Skin of body (tissue), 2 donors: ENCODE data around the gene INPP5B. TPM values are rescaled to one million over a fixed set of nuclear protein-coding genes. Genes with fewer than 3 reads are reported as not detected.
"Not testable (repeated sequence)": the region's sequence is repeated elsewhere in the genome, so short reads cannot be mapped to it uniquely, and the experiment has no call there.

Source experiments
- DNase-seq: peaks from one replicate; lab custom pipeline; 2025; lab: John Stamatoyannopoulos, UW
- total RNA-seq: library from RNA; depleted of rRNA; stranded (reverse); fragments of >200 nt; gene quantifications from one replicate; pipeline ENCODE4 v1.2.3, GENCODE V29; 2014

Gene INPP5B
- total RNA-seq, 1 donor from 2014 or later = 16.0 TPM

DNA sequence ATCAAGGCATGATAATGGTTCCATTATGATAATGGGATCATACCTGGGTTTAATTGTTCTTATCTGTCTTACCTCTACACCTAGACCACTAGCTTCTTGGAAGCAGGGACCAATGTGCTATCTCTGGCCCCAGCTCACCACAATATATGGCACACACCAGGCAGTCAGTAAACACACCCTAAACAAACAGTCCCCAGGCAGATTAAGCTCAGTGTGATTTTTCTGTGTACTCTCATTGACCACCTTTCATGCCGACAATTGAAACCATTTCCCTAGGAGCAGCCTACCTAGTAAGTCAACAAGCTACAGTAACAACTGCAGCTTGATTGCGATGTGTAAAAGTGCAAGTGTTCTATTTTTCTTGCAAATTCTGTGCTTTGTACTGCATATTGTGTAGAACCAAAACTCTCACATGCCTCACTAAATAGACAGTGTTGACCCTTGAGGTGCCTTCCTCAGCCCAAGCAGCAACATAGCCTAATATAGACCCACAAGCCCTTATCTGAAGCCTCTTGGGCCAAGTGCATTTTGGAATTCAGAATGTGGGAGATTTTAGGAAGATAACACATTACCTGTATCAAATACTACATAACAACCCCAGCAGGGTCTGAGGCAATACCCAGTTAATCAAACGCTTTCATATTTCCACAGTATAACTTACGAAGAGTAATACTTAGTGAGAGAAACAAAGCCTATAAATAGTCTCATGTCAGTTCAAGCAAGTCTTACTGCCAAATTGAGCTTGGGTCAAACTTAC, 32.0 kb downstream of the INPP5B start:
- DNase-seq = no peak

DNA sequence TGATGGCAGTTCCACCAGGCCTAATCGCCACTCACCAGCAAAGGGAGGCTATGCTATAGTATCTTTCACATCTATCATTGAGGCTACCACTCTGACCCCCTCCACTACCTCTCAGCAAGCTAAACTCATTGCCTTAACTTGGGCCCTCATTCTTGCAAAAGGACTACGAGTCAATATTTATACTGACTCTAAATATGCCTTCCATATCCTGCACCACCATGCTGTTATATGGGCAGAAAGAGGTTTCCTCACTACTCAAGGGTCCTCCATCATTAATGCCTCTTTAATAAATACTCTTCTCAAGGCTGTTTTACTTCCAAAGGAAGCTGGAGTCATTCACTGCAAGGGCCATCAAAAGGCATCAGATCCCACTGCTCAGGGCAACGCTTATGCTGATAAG, 35.4 kb downstream of the INPP5B start:
- not testable (repeated sequence) for DNase-seq

DNA sequence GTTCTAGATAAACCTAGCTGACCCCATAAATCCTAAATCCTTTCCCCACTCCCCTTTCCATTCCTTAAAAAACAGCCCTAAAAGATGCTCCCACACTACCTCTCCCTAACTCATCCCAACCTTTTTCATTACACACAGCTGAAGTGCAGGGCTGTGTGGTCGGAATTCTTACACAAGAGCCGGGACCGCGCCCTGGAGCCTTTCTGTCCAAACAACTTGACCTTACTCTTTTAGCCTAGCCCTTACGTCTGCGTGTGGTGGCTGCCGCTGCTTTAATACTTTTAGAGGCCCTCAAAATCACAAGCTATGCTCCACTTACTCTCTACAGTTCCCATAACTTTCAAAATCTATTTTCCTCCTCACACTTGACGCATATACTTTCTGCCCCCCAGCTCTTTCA, 36.0 kb downstream of the INPP5B start:
- not testable (repeated sequence) for DNase-seq

DNA sequence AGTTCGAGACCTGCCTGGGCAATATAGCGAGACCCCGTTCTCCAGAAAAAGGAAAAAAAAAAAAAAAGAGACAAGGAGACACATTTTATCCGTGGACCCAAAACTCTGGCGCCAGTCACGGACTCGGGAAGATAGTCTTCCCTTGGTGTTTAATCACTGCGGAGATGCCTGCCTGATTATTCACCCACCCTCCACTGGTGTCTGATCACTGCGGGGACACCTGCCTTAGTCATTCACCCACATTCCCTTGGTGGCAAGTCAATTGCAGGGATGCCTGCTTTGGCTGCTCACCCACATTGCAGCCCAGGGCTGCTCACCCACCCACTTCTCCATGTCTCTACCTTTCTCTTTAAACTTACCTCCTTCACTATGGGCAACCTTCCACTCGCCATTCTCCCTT, 38.3 kb downstream of the INPP5B start:
- DNase-seq = not testable (repeated sequence)

DNA sequence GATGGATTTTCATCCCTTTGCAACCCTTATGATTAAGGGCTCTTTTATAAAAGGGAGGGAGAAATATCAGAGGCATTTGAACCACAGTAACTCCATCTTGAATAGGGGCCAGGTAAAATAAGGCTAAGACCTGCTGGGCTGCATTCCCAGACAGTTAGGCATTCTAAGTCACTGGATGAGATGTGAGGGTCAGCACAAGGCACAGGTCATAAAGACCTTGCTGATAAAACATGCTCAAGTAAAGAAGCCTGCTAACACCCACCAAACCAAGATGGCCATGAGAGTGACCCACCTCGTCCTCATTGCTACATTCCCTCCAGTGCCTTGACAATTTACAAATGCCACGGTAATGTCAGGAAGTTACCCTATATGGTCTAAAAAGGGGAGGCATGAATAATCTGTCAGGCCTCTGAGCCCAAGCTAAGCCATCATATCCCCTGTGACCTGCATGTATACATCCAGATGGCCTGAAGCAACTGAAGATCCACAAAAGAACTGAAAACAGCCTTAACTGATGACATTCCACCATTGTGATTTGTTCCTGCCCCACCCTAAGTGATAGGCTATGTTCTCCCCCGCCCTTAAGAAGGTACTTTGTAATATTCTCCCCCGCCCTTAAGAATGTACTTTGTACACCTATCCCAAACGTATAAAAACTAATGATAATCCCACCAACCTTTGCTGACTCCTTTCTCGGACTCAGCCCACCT, 39.3 kb downstream of the INPP5B start:
- DNase-seq = not testable (repeated sequence)

DNA sequence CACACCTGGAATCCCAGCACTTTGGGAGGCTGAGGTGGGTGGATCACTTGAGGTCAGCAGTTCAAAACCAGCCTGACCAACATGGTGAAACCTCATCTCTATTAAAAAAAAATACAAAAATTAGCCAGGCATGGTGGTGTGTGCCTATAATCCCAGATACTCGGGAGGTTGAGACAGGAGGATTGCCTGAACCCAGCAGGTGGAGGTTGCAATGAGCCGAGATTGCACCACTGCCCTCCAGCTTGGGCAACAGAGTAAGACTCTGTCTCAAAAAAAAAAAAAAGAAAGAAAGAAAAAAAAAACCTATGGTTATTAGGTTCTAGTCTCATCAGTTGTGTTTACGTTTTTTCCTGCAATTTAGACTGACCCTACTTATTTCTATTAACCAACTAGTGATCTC, 40.3 kb downstream of the INPP5B start:
- not testable (repeated sequence) for DNase-seq

DNA sequence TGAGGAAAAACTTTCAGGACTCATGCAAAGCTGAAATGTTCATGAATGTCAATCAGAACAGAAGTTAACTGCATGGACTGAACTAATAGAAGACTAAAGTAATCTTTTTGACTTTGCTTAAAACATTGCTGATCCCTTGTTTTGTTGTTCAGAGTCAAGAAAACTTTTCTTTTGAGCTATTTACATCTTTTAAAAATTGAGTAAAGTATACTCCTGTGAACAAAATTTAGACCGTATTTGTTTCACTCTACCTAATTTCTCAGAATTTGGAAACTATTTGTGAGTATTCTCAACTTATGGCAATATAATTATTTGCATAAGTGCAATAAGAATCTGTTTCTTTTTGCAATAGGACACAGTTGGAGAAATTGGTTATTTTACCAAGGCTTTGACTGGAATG, 41.1 kb downstream of the INPP5B start:
- no peak for DNase-seq

DNA sequence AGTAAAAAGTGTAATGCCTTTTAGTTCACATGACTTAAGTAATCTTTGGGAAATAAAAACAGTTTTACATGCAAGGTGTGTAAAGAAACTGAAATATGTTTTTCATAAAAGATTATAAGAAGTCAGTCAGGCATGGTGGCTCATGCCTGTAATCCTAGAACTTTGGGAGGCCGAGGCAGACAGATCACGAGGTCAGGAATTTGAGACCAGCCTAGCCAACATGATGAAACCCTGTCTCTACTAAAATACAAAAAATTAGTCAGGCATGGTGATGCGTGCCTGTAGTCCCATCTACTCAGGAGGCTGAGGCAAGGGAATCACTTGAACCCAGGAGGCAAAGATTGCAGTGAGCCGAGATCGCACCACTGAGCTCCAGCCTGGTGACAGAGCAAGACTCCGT, 42.9 kb downstream of the INPP5B start:
- DNase-seq = not testable (repeated sequence)

DNA sequence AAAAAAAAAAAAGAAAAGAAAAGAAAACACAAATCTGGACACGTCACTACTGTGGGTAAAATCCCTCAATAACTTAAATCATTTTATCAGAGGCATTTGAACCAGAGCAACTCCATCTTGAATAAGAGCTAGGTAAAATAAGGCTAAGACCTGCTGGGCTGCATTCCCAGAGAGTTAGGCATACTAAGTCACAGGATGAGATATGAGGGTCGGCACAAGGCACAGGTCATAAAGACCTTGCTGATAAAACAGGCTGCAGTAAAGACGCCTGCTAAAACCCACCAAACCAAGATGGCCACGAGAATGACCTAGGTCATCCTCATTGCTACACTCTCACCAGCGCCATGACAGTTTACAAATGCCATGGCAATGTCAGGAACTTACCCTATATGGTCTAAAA, 43.9 kb downstream of the INPP5B start:
- no peak for DNase-seq

DNA sequence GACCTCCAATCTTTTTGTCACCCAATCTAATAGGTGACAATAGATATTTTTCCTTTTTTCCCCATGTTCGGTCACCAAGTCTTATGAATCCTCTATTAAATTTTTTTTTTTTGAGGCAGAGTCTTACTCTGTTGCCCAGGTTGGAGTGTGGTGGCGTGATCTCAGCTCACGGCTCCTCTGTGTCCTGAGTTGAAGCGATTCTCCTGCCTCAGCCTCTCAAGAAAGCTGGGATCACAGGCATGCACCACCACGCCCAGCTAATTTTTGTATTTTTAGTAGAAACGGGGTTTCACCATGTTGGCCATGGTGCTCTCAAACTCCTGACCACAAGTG, 45.0 kb downstream of the INPP5B start:
- DNase-seq = no peak

DNA sequence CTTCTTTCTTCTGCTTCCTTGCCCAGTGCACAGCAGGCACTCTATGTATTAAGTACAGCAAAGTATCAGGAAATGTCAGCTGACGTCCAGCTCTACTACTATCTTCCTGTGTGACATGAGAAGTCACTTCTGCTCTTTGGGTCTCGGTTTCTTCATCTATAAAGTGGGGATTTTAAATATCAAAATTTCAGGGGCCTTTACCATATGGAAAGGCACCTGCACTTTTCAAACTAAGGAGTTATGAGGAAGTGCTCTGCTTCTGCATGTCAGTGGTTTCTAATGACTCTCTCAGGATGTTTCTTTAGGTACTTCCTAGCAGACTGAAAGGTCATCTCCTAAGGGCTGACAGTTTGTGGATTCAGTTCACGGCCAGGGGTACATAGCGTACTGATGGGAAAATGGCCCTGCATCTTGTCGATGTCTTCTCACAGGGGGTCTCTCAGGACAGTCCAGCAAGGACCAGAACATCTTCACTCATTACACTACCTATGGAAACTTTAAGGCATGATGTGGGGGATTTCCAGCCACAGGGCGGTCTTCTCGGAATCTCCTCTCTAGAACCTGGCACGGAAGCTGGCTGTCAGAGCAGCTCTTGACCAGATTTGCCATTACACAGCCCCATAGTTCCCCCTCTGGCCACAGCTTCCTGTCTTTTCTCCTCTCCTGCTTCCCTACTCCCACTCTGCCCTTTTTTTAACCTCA, 45.5 kb downstream of the INPP5B start:
- no peak for DNase-seq

DNA sequence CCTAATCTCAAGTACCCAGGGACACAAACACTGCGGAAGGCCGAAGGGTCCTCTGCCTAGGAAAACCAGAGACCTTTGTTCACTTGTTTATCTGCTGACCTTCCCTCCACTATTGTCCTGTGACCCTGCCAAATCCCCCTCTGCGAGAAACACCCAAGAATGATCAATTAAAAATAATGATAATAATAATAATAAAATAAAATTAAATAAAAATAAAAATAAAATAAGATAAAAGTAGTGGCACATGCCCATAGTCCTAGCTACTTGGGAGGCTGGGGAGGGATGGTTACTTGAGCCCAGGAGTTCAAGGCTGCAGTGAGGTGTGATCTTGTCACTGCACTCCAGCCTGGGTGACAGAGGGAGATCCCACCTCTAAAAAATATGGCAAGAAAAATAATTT, 49.3 kb downstream of the INPP5B start:
- not testable (repeated sequence) for DNase-seq

DNA sequence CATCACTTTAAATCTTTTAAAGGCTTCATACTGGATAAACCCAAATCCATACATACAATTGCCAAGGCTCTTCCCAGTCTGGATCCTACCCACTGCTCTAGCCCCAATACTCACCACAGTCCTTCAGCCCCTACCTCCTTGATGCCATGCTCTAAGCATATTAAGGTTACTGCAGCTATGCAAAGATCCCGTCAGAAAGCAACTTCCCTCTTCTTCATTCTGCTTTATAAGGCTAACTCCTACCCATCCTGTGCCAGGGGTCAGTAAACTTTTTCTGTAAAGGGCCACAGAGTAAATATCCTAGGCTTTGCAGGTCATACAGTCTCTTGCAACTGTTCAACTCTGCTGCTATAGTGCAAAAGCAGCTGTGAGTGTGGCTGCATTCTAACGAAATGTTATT, 53.2 kb downstream of the INPP5B start:
- DNase-seq = no peak

DNA sequence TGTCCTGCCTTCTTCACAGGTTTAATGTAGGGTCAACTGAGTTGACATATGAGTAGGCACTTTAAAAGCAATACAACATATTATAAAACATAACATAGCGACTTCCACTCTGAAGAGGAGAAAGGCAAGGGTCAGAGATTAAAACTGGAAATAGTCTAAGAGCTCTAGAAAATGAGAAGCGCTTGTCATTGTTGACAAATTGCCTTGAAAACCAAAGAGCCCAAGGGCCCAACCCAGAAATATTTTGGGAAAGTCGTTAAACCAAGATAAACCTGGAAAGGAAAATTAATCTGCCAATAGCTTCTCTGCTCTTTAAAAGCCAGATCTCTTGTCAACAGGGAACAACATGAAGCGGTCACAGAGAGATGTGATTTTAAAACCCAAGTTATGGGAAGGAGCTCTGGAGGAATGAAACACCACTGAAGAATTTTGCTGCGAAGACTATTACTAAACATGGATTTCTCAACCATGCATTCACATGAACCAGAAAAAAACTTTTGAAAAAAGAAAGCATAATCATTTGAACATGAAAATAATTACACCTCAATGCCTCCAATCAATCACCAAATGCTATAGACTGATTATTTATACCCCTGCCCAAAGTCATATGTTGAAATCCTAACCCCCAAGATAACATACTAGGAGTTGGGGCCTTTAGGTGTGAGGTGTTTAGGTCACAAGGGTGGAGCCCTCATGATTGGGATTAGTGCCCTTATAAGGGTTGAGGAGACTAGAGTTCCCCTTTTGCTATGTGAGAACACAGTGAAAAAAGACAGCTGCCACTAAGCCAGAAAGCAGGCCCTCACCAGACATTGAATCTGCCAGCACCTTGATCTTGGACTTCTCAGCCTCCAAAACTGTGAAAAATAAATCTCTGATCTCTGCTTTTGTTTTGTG, 54.5 kb downstream of the INPP5B start:
- DNase-seq = no peak

DNA sequence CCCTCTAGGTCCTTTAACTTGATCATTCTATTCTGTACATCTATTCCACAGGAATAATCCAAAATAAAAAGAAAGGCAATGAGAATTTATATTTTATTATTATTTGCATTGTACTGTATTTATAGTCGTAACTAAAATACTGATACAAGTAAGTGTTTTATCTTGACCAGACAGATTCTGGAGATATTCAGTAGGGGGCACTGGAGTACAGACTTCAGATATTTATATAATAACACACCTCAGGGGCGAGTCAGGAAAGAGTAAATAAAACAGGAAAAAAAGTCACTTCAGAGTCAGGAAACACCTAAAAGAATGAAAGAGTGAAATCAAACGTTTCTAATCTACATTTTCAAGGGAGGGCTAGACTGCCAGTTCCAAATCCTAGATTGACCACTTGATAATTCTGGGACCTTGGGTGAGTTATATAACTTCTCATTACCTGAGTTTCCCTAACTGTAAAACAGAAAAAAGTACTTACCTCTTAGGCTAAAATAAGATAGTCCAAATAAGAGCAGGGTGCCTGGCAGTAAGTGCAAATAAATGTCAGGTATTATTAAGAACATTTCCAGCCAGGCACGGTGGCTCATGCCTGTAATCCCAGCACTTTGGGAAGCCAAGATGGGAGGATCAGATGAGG, 56.4 kb downstream of the INPP5B start:
- no peak for DNase-seq

DNA sequence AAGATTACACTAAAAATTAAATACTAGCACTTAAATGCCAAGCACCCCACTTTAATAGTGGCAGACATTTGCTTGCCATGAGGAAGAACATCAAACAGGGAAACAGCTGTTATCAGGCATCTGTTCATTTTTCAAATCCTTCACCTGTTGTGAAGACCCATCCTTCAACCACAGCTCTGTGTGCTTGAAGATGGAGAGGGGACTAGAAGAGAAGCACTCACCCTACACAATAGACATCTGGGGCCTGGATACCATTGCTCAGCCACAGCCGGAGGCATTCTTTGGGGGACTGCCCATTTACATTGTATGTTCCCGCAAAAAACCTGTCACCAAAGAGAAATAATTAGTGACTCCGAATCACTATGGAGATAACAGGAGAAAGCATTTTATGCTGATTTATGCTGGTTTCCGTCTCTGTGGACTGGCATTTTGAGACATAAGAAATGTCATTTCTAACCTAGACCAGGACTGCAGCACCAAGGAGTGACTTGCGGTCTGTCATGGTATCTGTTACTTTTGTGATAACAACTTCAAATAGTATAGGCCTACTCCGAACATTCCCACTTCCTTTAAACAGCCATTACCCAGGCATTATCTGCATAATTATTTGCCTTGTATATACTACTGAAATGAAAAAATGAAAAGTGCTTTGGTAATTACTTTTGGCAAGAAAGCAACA, 58.7 kb downstream of the INPP5B start:
- no peak for DNase-seq

DNA sequence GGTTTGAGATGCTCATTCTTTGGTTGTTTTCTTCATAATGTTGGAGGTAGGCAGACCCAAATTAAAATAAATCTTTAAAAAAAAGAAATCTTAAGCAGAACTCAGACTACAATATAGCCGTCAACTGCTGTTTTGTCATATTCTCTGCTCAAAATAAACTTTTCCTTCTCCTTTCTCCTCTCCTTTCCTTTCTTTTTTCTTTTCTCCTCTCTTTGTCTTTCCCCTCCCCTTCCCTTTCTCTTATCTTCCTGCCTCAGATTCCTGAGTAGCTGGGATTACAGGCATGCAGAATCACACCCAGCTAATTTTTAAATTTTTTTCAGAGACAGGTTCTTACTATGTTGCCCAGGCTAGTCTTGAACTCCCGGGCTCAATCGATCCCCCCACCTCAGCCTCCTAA, 62.7 kb downstream of the INPP5B start:
- DNase-seq = no peak

DNA sequence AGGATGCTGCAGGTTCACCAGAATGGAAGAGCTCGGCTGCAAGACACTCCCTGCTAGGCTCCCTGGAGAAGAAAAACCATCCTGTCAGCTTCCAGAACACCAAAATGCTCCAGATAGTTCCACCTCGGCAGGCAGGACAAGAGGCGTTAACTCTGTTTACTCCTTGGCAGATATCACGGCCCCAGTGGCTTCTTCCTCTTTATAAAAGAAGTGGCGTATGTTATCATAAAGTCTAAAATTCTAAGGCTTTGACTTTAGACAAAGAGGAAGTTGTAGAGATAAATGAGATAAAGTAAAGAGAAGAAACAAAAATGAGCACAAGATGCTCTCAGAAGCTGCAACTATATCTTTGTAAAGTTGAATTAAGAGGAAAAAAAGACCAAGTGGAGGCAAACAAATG, 63.2 kb downstream of the INPP5B start:
- no peak for DNase-seq

DNA sequence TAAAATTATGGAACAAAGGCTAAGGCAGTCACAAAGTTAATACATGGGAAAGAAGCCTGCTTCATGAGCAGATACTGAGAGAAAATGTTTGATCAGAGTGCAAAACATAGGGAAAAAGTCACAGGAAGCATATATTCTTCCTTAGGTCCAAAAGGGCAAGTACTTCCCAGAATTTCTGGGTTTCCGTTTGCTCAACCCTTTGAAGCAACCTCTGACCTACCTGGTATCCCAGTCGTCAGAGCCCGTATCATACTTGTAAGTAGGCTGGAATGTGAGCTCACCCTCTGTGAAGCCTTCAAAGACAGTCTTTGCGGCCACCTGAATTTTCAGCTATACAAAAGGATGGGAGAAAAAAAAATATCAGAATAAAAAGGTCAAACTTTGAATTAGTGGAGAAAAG, 67.0 kb downstream of the INPP5B start:
- DNase-seq = no peak

DNA sequence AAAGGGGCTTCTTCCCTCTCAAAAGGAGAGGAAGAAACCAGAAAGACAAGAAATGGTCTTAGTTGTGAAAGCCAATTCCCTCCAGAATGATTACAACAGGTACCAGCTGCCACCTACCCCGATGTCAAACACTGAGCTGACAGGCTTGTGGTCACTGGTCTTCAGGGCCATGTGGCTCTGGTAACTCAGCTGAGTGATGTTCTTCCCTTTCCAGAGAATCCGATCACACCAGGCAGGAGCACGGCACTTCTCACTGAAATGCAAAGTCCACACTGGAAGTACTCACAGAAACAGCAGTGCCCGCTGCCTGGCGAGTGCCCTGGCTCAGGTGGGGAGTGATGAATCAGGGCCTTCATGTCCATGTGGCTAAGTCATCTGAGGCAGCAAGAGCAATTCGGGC, 68.8 kb downstream of the INPP5B start:
- DNase-seq = no peak

DNA sequence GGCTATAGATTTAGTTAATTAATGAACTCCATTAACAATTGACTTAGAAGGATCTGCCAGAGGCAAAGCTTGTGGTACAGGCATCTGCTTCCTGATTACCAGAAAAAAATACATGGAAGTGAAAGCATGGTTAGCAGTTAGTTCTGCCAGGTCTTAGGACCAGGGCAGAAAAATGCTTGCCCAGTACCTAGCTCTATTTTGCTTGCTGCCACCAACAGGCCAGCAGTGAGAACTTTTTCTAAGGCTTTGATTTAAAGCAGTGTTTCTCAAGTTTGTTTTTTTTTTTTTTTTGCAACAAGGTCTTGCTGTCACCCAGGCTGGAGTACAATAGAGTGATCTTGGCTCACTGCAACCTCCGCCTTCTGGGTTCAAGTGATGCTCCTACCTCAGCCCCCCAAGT, 71.0 kb downstream of the INPP5B start:
- DNase-seq = no peak
